UCSD-AML1 (cell line): ENCODE results near the gene SHISA7.
"Not testable (repeated sequence)": the region's sequence is repeated elsewhere in the genome, so short reads cannot be mapped to it uniquely, and the experiment has no call there.

Experiments
- DNase-seq: peaks from one replicate; lab custom pipeline; 2025; ENCODE audit not compliant: unreplicated experiment; lab: John Stamatoyannopoulos, UW

SHISA7 gene

GRCh38 chr19:55448175-55448490 is 5.0 kb upstream of the SHISA7 start:
- DNase-seq: not testable (repeated sequence)

GRCh38 chr19:55447421-55448174 is 4.5 kb upstream of the SHISA7 start:
- DNase-seq: no peak

- no peak for DNase-seq
Observed at GRCh38 chr19:55446060-55446459, 3.0 kb upstream of the SHISA7 start.

- DNase-seq: no peak
Observed at GRCh38 chr19:55444646-55445045, 1.5 kb upstream of the SHISA7 start.

- no peak for DNase-seq
Observed at GRCh38 chr19:55443824-55444480, 852 bp upstream of the SHISA7 start.

- DNase-seq: no peak
Observed at GRCh38 chr19:55442372-55442961, 633 bp downstream of the SHISA7 start.

GRCh38 chr19:55441692-55442321 is 1.3 kb downstream of the SHISA7 start:
- no peak for DNase-seq

- no peak for DNase-seq
Observed at GRCh38 chr19:55441319-55441691, 1.8 kb downstream of the SHISA7 start.

GRCh38 chr19:55440411-55441105 is 2.5 kb downstream of the SHISA7 start:
- DNase-seq: no peak

- no peak for DNase-seq
Observed at GRCh38 chr19:55439052-55439451, 4.0 kb downstream of the SHISA7 start.

GRCh38 chr19:55437410-55437809 is 5.7 kb downstream of the SHISA7 start:
- DNase-seq: peak; percentile 68

GRCh38 chr19:55436847-55437246 is 6.3 kb downstream of the SHISA7 start:
- no peak for DNase-seq

- no peak for DNase-seq
Observed at GRCh38 chr19:55435020-55435419, 8.1 kb downstream of the SHISA7 start.

- no peak for DNase-seq
Observed at GRCh38 chr19:55434356-55434919, 8.7 kb downstream of the SHISA7 start.

- no peak for DNase-seq
Observed at GRCh38 chr19:55433292-55433691, 9.8 kb downstream of the SHISA7 start.

GRCh38 chr19:55432241-55432959 is 10.7 kb downstream of the SHISA7 start:
- no peak for DNase-seq

GRCh38 chr19:55431183-55431582 is 11.9 kb downstream of the SHISA7 start:
- no peak for DNase-seq

GRCh38 chr19:55426042-55426441 is 17.1 kb downstream of the SHISA7 start:
- DNase-seq: no peak

GRCh38 chr19:55424518-55424917 is 18.6 kb downstream of the SHISA7 start:
- DNase-seq: no peak

- no peak for DNase-seq
Observed at GRCh38 chr19:55423225-55424005, 19.7 kb downstream of the SHISA7 start.
